HG02870 (cell line): ENCODE results near the gene RNF11.
"Not testable (repeated sequence)": the region's sequence is repeated elsewhere in the genome, so short reads cannot be mapped to it uniquely, and the experiment has no call there.

ENCODE experiments used
- ATAC-seq: cut with Tn5 transposase; IDR thresholded peaks from one replicate; pipeline ENCODE4 v1.9.1; 2021; ENCODE audit warnings: mild to moderate bottlenecking, moderate library complexity; ENCODE audit not compliant: unreplicated experiment

RNF11 gene

GRCh38 chr1:51227231-51227960 is 8.7 kb upstream of the RNF11 start:
- not testable (repeated sequence) for ATAC-seq

- ATAC-seq, result not testable (repeated sequence)
Observed at GRCh38 chr1:51228471-51228870, 7.6 kb upstream of the RNF11 start.

- no peak for ATAC-seq
Observed at GRCh38 chr1:51230501-51231078, 5.5 kb upstream of the RNF11 start.

- no peak for ATAC-seq
Observed at GRCh38 chr1:51231120-51231519, 5.0 kb upstream of the RNF11 start.

DNA sequence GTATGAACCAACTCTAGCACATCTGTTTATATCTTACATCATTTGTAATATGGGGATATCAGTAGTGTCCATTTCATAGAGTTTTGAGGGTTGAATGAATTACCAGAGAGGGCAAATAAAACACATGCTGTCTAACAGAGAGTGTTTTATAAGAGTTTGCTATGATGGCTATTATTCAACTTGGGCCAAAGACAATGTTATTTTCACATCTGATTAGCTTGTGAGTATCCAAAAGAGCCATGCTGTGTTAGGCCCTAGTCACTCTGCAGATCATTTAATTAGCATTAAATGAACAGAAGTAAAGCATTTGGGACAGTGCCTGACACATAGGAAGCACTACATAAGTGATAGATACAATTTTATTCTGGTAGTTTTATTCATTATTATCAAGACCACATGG is 4.2 kb upstream of the RNF11 start:
- ATAC-seq, result no peak

DNA sequence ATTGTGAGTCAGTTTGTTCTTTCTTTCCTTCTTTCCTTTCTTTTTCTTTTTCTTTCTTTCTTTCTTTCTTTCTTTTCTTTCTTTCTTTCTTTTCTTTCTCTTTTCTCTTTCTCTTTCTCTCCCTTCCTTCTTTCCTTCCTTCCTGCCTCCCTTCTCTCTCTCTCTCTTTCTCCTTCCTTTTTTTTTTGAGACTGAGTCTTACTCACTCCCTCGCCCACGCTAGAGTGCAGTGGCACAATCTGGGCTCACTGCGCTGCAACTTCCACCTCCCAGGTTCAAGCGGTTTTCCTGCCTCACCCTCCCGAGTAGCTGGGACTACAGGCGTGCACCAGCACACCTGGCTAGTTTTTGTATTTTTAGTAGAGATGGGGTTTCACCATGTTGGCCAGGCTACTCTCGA is 1.8 kb upstream of the RNF11 start:
- ATAC-seq, result not testable (repeated sequence)

DNA sequence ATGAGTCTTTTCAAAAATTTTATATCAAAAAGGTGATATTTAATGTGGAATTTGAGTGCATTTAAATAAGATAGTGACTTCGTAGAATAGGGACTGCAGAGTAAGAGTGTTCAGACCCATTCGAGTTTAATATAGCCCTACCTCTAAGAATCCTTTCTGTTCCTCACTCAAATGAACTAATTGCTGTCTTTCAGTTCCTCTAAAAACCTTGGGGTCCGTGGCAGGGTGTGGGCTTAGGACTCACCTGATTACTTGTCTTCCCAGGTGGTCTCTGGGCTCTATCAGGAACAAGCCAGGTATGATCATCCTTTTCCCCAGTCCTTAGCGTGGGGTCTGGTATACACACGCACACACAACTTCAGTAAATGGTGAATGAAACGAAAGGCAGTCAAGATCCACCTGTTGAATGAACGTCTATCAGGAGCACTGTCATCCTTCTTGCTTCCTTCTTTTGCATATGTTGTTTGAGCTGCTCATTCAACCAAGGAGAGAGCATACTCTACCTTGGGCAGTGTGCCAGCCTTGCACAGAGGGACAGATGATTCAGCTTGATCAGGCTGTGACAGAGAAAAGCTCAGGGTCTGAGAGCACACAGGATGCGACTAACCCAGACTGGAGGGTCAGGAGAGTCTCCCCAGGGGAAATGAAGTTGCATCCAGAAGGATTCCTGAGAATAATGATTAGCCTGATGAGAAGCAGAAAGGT is 1.2 kb upstream of the RNF11 start:
- peak; percentile 52 for ATAC-seq

- peak; percentile 13 for ATAC-seq
Observed at GRCh38 chr1:51236531-51237350, 668 bp downstream of the RNF11 start.

GRCh38 chr1:51237351-51238033 is 1.4 kb downstream of the RNF11 start:
- no peak for ATAC-seq

DNA sequence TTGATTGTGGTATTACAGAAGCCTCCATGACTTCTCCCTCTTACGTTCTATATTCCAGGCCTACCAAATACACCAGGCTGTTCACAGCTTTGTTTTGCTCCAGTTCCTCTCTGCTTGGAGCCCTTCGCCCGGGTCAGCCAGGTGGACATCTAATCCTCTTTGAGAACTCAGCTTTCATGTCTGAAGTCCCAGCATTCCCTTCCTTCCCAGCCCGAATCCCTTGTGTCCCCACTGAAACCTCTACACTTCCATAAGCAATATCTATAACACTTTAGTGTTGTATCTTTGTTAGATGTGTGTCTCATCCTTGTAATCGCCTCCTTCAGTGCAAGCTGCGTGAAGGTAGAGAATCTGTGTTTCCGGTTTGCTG is 1.9 kb downstream of the RNF11 start:
- ATAC-seq, result no peak

DNA sequence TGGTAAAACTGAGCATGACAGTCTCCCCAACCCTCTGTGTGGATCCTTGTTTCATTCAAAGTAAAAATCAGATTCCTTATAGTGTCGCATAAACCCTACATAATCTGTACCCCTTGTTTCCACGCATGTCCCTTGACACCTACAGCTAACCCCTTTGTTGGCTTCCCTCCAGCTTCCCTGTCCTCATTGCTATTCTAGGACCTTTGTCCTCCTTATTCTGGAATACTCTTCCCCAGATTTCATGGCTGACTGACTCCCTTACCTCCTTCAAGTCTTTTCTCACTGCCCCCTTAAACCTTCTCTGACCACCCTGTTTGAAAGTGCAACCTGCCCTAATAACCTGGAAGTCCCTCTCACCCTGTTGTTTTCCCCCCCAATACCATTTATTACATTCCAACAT is 4.0 kb downstream of the RNF11 start:
- ATAC-seq, result no peak

DNA sequence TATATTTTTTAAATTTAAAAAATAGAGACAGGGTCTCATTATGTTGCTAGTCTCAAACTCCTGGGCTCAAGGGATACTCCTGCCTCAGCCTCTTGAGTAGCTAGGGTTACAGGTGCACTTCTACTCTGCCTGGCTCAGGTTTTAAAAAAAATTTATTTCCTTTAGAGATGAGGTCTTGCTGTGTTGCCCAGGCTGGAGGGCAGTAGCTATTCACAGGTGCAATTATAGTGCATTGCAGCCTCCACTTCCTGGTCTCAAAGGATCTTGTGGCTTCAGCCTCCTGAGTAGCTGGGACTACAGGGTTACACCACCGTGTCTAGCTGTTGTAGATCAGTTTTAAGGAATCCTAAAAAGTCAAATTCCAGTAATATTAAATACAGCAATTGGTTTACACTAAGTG is 5.0 kb downstream of the RNF11 start:
- no peak for ATAC-seq

DNA sequence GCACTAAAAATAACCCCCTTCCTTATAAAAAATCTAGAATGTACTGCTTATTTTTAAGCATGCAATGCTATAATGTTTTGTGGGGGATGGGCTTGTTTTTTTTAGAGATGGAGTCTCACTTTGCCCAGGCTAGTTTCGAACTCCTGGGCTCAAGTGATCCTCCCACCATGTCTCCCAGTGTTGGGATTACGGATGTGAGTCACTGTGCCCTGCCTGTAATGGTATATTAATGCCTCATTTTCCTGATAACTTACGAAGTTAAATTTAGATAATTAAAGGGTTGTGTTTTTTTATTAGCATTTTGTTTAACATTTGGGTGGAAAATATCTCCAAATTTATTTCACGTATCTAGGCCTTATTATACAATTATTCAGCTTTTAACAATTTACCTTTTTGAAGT is 6.5 kb downstream of the RNF11 start:
- no peak for ATAC-seq

- ATAC-seq, result peak; percentile 97
Observed at GRCh38 chr1:51247022-51247421, 10.9 kb downstream of the RNF11 start.

GRCh38 chr1:51247499-51247898 is 11.4 kb downstream of the RNF11 start:
- no peak for ATAC-seq

DNA sequence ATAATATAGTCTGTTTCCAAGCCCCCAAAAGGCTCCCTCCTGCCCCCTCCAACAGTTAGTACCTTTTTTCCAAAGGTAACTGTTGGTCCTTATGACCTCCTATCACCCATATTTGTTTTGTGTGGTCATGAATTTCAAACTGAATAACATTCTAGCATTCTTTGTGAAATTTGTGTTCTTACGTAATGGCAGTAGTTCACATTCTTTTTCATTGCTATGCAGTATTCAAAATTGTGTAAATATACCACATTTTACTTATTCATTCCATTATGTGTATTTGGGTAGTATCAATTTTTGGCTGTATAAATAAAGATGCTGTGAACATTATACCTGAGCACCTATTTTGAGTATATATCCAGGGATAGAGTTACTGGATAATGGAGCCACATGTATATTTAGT is 13.4 kb downstream of the RNF11 start:
- no peak for ATAC-seq

- ATAC-seq, result not testable (repeated sequence)
Observed at GRCh38 chr1:51250729-51251128, 14.7 kb downstream of the RNF11 start.

DNA sequence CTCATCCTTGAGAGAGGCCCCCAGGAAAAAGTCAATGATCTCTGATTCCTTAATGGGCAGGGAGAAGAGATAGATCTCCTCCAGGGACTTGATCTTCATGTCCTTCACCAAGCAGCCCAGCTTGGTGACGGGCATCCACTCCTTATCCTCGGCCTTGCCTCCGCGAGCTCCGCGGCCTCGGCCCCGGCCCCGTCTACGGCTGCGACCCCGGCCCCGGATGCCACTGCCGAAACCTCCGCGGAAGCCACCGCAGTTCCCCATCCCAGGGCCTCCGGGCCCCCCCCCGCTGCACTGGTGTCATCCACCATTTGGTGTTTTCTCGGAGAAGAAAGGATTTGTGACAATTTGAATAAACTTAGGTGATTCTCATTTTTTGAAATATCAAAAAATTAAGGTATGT is 15.1 kb downstream of the RNF11 start:
- not testable (repeated sequence) for ATAC-seq

DNA sequence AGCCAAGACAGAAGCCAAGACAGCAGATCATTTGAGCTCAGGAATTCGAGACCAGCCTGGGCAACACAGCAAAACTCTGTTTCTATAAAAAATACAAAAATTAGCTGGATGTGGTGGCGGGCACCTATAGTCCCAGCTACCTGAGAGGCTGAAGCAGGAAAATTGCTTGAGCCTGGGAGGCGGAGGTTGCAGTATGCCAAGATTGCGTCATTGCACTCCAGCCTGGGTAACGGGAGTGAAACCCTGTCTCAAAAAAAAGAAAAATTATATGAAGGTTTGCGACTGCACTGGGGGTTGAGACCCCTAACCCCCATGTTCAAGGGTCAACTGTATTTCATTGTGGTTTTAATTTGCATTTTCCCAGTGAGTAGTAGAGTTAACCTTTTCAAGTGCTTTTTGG is 16.3 kb downstream of the RNF11 start:
- ATAC-seq, result no peak

- ATAC-seq, result no peak
Observed at GRCh38 chr1:51253691-51254090, 17.6 kb downstream of the RNF11 start.

DNA sequence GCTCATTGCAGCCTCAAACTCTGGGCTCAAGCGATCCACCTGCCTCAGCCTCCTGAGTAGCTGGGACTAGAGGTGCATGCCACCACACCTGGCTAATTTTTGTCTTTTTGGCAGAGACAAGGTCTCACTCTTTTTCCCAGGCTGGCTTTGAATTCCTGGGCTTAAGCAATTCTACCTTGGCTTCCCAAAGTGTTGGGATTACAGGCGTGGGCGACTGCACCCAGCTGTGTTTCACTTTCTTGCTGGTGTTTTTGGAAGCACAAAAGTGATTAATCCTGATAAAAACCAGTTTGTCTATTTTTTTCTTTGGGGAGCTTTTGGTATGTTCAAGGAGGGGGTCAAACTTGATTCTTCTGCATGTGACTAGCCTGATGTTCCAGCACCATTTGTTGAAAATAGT is 19.3 kb downstream of the RNF11 start:
- no peak for ATAC-seq
